Astrocyte (in vitro differentiated cells and primary cell): ENCODE data around the gene SERF2. TPM values are rescaled to one million over a fixed set of nuclear protein-coding genes. Genes with fewer than 3 reads are reported as not detected.
"Not testable (repeated sequence)": the region's sequence is repeated elsewhere in the genome, so short reads cannot be mapped to it uniquely, and the experiment has no call there.

Experiments used
- DNase-seq: peaks from one replicate; pipeline ENCODE4 v3.0.0-alpha.2; 2010; ENCODE audit warnings: low read depth
- FAIRE-seq: peaks from 2 replicates; lab custom pipeline; 2011; peaks lifted over from hg19 to GRCh38; lab: Jason Lieb, UNC
- H2AFZ ChIP-seq: 2 replicates; pipeline ENCODE4 v1.6.0; 2012; ENCODE audit warnings: low read depth, low read length, inconsistent platforms
- H3K27ac ChIP-seq: 2 replicates; pipeline ENCODE4 v1.5.1; 2011; ENCODE audit warnings: low read depth, low read length, inconsistent platforms
- H3K27me3 ChIP-seq: 2 replicates; pipeline ENCODE4 v1.6.0; 2011; ENCODE audit warnings: low read length, inconsistent platforms; ENCODE audit not compliant: insufficient read depth
- H3K36me3 ChIP-seq: 2 replicates; pipeline ENCODE4 v1.5.1; 2011; ENCODE audit warnings: low read length, inconsistent platforms; ENCODE audit not compliant: insufficient read depth
- H3K4me1 ChIP-seq: 2 replicates; pipeline ENCODE4 v1.5.1; 2011; ENCODE audit warnings: low read length, inconsistent platforms; ENCODE audit not compliant: insufficient read depth
- H3K4me2 ChIP-seq: 2 replicates; pipeline ENCODE4 v1.6.0; 2012; ENCODE audit warnings: low read length, inconsistent platforms
- H3K4me3 ChIP-seq: 2 replicates; pipeline ENCODE4 v1.5.1; 2011; ENCODE audit warnings: low read depth, mild to moderate bottlenecking, low read length, inconsistent platforms; ENCODE audit not compliant: insufficient read depth
- H3K79me2 ChIP-seq: 2 replicates; pipeline ENCODE4 v1.6.0; 2012; ENCODE audit warnings: mild to moderate bottlenecking, low read length, inconsistent platforms; ENCODE audit not compliant: insufficient read depth
- H3K9ac ChIP-seq: 2 replicates; pipeline ENCODE4 v1.6.0; 2012; ENCODE audit warnings: mild to moderate bottlenecking, low read length, inconsistent platforms
- H3K9me3 ChIP-seq: 2 replicates; pipeline ENCODE4 v1.5.1; 2012; ENCODE audit warnings: low read depth, mild to moderate bottlenecking, low read length, inconsistent platforms; ENCODE audit not compliant: insufficient read depth
- H4K20me1 ChIP-seq: 2 replicates; pipeline ENCODE4 v1.6.0; 2012; ENCODE audit warnings: low read length, inconsistent platforms; ENCODE audit not compliant: insufficient read depth
- H3K27ac Mint-ChIP-seq: one replicate; pipeline ENCODE4 v1.8.0; 2021; ENCODE audit warnings: mild to moderate bottlenecking, mixed read lengths; ENCODE audit not compliant: unreplicated experiment
- H3K27me3 Mint-ChIP-seq: one replicate; pipeline ENCODE4 v1.8.0; 2021; ENCODE audit warnings: low read depth, mixed read lengths; ENCODE audit not compliant: unreplicated experiment
- H3K36me3 Mint-ChIP-seq: one replicate; pipeline ENCODE4 v1.8.0; 2021; ENCODE audit warnings: low read depth, mixed read lengths; ENCODE audit not compliant: unreplicated experiment
- H3K4me1 Mint-ChIP-seq: one replicate; pipeline ENCODE4 v1.8.0; 2021; ENCODE audit warnings: low read depth, mixed read lengths; ENCODE audit not compliant: unreplicated experiment
- H3K4me3 Mint-ChIP-seq: one replicate; pipeline ENCODE4 v1.8.0; 2021; ENCODE audit warnings: mild to moderate bottlenecking, moderate library complexity, mixed read lengths; ENCODE audit not compliant: unreplicated experiment
- H3K9me3 Mint-ChIP-seq: one replicate; pipeline ENCODE4 v1.8.0; 2021; ENCODE audit warnings: mild to moderate bottlenecking, mixed read lengths; ENCODE audit not compliant: unreplicated experiment
- CTCF ChIP-seq: IDR thresholded peaks from 2 replicates; pipeline ENCODE4 v1.5.1; 2011; ENCODE audit warnings: low read depth, mild to moderate bottlenecking, inconsistent platforms, low read length, moderate library complexity; ENCODE audit not compliant: insufficient read depth
- EZH2 ChIP-seq: IDR thresholded peaks from 2 replicates; pipeline ENCODE4 v1.6.1; 2012; ENCODE audit warnings: mild to moderate bottlenecking, low read length, inconsistent platforms; ENCODE audit not compliant: insufficient read depth
- total RNA-seq: library from RNA; stranded (reverse); gene quantifications from 2 replicates; pipeline ENCODE4 v1.2.1, GENCODE V29; 2021

Gene SERF2
- total RNA-seq, 1 donor from 2014 or later = 933 TPM

GRCh38 chr15:43824302-43825246 lies 32.5 kb downstream of the SERF2 start, which contains the start of gene MFAP1:
Gene MFAP1 (minus strand): TSS chr15:43824690. CDS start chr15:43824569, 121 bp downstream.
- peak within 1 kb of the TSS; percentile 89 for H3K4me2 ChIP-seq
- H3K27me3 Mint-ChIP-seq = no peaks in the 10 kb centered on the region
- peaks cover 10% of the 10 kb centered on the region for H4K20me1 ChIP-seq
- H3K27ac ChIP-seq = peak within 1 kb of the TSS; percentile 97
- DNase-seq (peak; percentile 97), FAIRE-seq (peak; percentile 89)
- peak within 1 kb of the TSS; percentile 96 for H3K4me3 ChIP-seq
- H3K79me2 ChIP-seq = peaks cover 56% of the 10 kb centered on the region
- TF ChIP-seq CTCF (no peak), EZH2 (no peak)
- peak within 1 kb of the TSS; percentile 94 for H3K27ac Mint-ChIP-seq
- no peaks in the 10 kb centered on the region for H3K9me3 Mint-ChIP-seq
- peak within 1 kb of the TSS; percentile 99 for H3K9ac ChIP-seq
- no peaks in the 10 kb centered on the region for H3K27me3 ChIP-seq
- peaks cover 9% of the 10 kb centered on the region for H3K4me1 Mint-ChIP-seq
- H2AFZ ChIP-seq = peak within 1 kb of the TSS; percentile 65
- no peaks in the 10 kb centered on the region for H3K9me3 ChIP-seq
- H3K36me3 Mint-ChIP-seq = peaks cover 2% of the 10 kb centered on the region
- H3K36me3 ChIP-seq = no peaks in the 10 kb centered on the region
- H3K4me3 Mint-ChIP-seq = peak within 1 kb of the TSS; percentile 96
- peaks cover 12% of the 10 kb centered on the region for H3K4me1 ChIP-seq

DNA sequence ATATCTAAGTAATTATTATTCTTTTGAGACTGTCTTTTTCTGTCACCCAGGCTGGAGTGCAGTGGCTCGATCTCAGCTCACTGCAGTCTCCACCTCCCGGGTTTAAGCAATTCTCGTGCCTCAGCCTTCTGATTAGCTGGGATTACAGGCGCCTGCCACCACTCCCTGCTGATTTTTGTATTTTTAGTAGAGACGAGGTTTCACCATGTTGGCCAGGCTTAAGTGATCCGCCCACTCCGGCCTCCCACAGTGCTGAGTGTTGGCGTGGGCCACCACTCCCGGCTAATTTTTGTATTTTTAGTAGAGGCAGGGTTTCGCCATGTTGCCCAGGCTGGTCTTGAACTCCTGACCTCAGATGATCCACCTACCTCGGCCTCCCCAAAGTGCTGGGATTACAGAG lies 33.2 kb downstream of the SERF2 start:
- not testable (repeated sequence) for H3K9me3 ChIP-seq, H3K9me3 Mint-ChIP-seq, H3K4me2 ChIP-seq, H3K27me3 Mint-ChIP-seq, FAIRE-seq, H2AFZ ChIP-seq, H3K36me3 ChIP-seq, H3K4me1 Mint-ChIP-seq, H3K36me3 Mint-ChIP-seq, H3K4me3 ChIP-seq, DNase-seq, H3K4me3 Mint-ChIP-seq, H3K9ac ChIP-seq, H3K27ac ChIP-seq, H3K27ac Mint-ChIP-seq, H3K27me3 ChIP-seq
- H4K20me1 ChIP-seq = peaks cover 10% of the 10 kb centered on the region
- H3K4me1 ChIP-seq = peaks cover 12% of the 10 kb centered on the region
- peaks cover 48% of the 10 kb centered on the region for H3K79me2 ChIP-seq

GRCh38 chr15:43826029-43826507 lies 33.9 kb downstream of the SERF2 start:
- Histone ChIP-seq H3K9ac (no peak overlapping the region), H2AFZ (no peak overlapping the region), H3K27ac (no peak overlapping the region), H4K20me1 (peaks cover 5% of the 10 kb centered on the region), H3K4me1 (peaks cover 12% of the 10 kb centered on the region), H3K79me2 (peaks cover 41% of the 10 kb centered on the region), H3K27me3 (no peaks in the 10 kb centered on the region), H3K4me3 (no peak overlapping the region), H3K36me3 (no peaks in the 10 kb centered on the region), H3K9me3 (no peaks in the 10 kb centered on the region), H3K4me2 (peak overlapping the region; percentile 95)
- FAIRE-seq (no peak), DNase-seq (no peak)
- Mint-ChIP-seq H3K36me3 (peaks cover 2% of the 10 kb centered on the region), H3K9me3 (no peaks in the 10 kb centered on the region), H3K4me3 (no peak overlapping the region), H3K4me1 (peaks cover 9% of the 10 kb centered on the region), H3K27me3 (no peaks in the 10 kb centered on the region), H3K27ac (no peak overlapping the region)
- TF ChIP-seq EZH2 = no peak
- TF ChIP-seq CTCF = no peak
